Panc1 (cell line): ENCODE results near the gene IRF3.

Experiments used
- CTCF ChIP-seq: fragments of 450-650 bp; IDR thresholded peaks from 2 replicates; pipeline ENCODE4 v1.5.1; 2017; ENCODE audit warnings: mild to moderate bottlenecking
- POLR2AphosphoS5 ChIP-seq: IDR thresholded peaks from 2 replicates; pipeline ENCODE4 v1.6.1; 2012; ENCODE audit warnings: mild to moderate bottlenecking, low read depth, low read length, moderate library complexity
- SIN3A ChIP-seq: IDR thresholded peaks from 2 replicates; pipeline ENCODE4 v1.6.1; 2012; ENCODE audit warnings: low read depth, mild to moderate bottlenecking, low read length, moderate library complexity, borderline replicate concordance; ENCODE audit not compliant: insufficient read depth

- TF ChIP-seq CTCF (no peak), SIN3A (no peak), POLR2AphosphoS5 (no peak)
These were observed 3.9 kb upstream of the IRF3 start for GRCh38 chr19:49669516-49669915.
